Kidney epithelial cell (primary cell): ENCODE results near the gene VIPR2. TPM values are rescaled to one million over a fixed set of nuclear protein-coding genes. Genes with fewer than 3 reads are reported as not detected.
"Not testable (repeated sequence)": the region's sequence is repeated elsewhere in the genome, so short reads cannot be mapped to it uniquely, and the experiment has no call there.

Experiments used
- DNase-seq: peaks from one replicate; pipeline ENCODE4 v3.0.0-alpha.2; 2010; ENCODE audit warnings: low read depth
- H3K27me3 ChIP-seq: 2 replicates; pipeline ENCODE4 v1.6.0; 2011; ENCODE audit warnings: low read length; ENCODE audit not compliant: control insufficient read depth, insufficient read depth
- H3K36me3 ChIP-seq: 2 replicates; pipeline ENCODE4 v1.5.1; 2011; ENCODE audit warnings: low read length; ENCODE audit not compliant: control insufficient read depth, insufficient read depth
- H3K4me3 ChIP-seq: 2 replicates; pipeline ENCODE4 v1.5.1; 2011; ENCODE audit warnings: low read depth, mild to moderate bottlenecking, control low read depth, low read length
- CTCF ChIP-seq: IDR thresholded peaks from 2 replicates; pipeline ENCODE4 v1.5.1; 2011; ENCODE audit warnings: mild to moderate bottlenecking, moderate library complexity, low read length, control low read depth, inconsistent platforms; ENCODE audit not compliant: insufficient read depth, poor library complexity, severe bottlenecking
- total RNA-seq: library from RNA; depleted of rRNA; stranded (reverse); fragments of >200 nt; gene quantifications from 2 replicates; pipeline ENCODE4 v1.2.3, GENCODE V29; 2015

Gene VIPR2
- total RNA-seq, 1 donor from 2014 or later, result not detected

GRCh38 chr7:159005618-159006017, 139.0 kb downstream of the VIPR2 start:
- no peaks in the 10 kb centered on the region for H3K27me3 ChIP-seq
- no peak for DNase-seq
- TF ChIP-seq CTCF, result no peak
- no peaks in the 10 kb centered on the region for H3K36me3 ChIP-seq
- no peak overlapping the region for H3K4me3 ChIP-seq

- TF ChIP-seq CTCF, result no peak
- DNase-seq, result no peak
- H3K27me3 ChIP-seq, result no peaks in the 10 kb centered on the region
- no peak overlapping the region for H3K4me3 ChIP-seq
- no peaks in the 10 kb centered on the region for H3K36me3 ChIP-seq
Observed at GRCh38 chr7:159004411-159004810, 140.3 kb downstream of the VIPR2 start.

GRCh38 chr7:159001811-159002210, 142.9 kb downstream of the VIPR2 start:
- DNase-seq, result no peak
- Histone ChIP-seq H3K4me3 (no peak overlapping the region), H3K36me3 (no peaks in the 10 kb centered on the region), H3K27me3 (peaks cover 8% of the 10 kb centered on the region)
- TF ChIP-seq CTCF, result no peak

- peaks cover 13% of the 10 kb centered on the region for H3K27me3 ChIP-seq
- no peak for TF ChIP-seq CTCF
- DNase-seq, result no peak
- H3K4me3 ChIP-seq, result no peak overlapping the region
- no peaks in the 10 kb centered on the region for H3K36me3 ChIP-seq
Observed at GRCh38 chr7:159000859-159001435, 143.7 kb downstream of the VIPR2 start.

GRCh38 chr7:159000070-159000469, 144.6 kb downstream of the VIPR2 start:
- H3K27me3 ChIP-seq, result peaks cover 16% of the 10 kb centered on the region
- TF ChIP-seq CTCF, result no peak
- no peaks in the 10 kb centered on the region for H3K36me3 ChIP-seq
- H3K4me3 ChIP-seq, result no peak overlapping the region
- DNase-seq, result no peak

GRCh38 chr7:158999496-158999895, 145.2 kb downstream of the VIPR2 start:
- no peaks in the 10 kb centered on the region for H3K36me3 ChIP-seq
- no peak for DNase-seq
- no peak for TF ChIP-seq CTCF
- H3K4me3 ChIP-seq, result no peak overlapping the region
- H3K27me3 ChIP-seq, result peaks cover 16% of the 10 kb centered on the region

- H3K4me3 ChIP-seq, H3K36me3 ChIP-seq, DNase-seq: not testable (repeated sequence)
- H3K27me3 ChIP-seq, result peaks cover 20% of the 10 kb centered on the region
Observed at GRCh38 chr7:158998261-158998660, 146.4 kb downstream of the VIPR2 start.
